Measurements from ENCODE around the gene GCNT3.

GCNT3 gene, protein sequence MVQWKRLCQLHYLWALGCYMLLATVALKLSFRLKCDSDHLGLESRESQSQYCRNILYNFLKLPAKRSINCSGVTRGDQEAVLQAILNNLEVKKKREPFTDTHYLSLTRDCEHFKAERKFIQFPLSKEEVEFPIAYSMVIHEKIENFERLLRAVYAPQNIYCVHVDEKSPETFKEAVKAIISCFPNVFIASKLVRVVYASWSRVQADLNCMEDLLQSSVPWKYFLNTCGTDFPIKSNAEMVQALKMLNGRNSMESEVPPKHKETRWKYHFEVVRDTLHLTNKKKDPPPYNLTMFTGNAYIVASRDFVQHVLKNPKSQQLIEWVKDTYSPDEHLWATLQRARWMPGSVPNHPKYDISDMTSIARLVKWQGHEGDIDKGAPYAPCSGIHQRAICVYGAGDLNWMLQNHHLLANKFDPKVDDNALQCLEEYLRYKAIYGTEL

DNA sequence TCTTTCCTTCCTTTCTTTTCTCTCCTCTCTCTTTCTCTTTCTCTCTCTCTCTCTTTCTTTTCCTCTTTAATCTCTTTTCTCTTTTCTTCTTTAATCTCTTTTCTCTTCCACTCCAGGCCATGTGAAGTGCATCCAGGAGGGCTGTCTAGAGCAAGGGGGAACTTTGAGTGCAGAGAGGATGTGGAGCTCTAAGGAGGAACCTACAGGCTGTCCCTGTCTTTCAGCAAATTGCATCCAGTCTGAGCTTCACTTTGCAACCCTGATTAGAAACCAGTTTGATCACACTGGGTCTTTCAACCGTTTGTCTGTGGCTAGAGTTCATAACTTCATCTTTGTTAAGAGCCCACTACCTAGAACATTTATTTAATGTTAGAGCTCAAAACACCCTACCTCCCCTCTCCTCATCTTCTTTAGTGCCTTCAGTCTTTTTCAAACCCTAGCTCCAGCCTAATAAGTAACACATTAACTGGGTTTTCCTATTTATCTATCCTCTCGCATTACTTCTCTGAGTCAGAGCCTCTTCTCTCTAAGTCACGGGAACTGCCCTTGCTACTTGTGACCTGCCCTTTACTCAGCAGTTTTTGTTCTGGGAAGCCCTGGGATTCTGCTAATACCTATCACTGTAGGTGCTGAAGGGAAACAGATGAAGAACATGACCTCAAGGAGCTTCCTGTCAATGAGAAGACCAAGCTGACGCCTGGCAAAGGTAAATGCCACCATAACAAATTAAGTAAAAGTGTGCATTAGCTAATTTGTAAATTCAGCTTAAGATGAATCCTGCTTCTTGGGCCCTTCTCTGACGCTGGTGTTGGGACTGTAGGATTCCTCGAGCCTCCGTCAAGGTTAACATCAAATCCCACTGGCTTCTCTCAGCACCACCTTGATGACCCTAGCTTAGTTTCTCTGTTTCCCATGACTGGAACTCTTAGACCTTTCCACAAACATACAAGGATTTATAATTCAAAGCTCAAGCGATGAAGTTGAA is at the start of gene GCNT3:
TSS of gene GCNT3 (plus strand) at position 508 of the 985 bp plus-strand sequence. CDS start 6,456 bp downstream, outside the sequence.
- no peak for DNase-seq

DNA sequence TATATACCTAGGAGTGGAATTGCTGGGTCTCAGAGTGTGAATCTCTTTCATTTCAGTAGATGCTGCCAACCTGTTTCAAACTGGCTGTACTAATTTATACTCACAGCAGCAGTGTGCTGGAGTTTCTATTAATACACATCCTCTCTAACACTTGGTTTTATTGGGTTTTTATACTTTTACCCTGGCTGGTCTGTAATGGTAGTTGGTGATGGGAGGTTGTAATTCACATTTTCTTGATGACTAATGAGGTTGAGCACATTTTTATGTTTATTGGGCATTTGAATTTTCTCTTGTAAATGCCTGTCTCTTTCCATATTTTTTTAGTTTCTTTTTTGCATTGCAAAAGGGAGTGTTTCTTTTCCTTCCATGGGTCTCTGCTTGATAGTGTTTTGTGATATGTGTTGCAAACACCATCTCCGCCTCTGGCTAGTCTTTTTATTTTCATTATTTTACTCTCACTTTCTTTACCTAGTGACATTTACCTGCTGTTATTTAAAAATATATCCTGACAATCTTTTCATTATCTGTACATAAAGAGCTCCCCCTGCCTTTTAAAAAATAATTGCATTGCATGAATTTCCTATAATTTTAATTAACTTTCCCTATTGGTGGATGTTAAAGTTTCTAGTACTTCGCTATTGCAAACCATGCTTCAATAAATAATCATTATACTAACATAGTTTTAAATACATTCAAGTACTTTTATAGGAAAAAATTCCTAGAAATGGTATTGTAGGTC is 49.0 kb upstream of the GCNT3 start:
- no peak for DNase-seq

DNA sequence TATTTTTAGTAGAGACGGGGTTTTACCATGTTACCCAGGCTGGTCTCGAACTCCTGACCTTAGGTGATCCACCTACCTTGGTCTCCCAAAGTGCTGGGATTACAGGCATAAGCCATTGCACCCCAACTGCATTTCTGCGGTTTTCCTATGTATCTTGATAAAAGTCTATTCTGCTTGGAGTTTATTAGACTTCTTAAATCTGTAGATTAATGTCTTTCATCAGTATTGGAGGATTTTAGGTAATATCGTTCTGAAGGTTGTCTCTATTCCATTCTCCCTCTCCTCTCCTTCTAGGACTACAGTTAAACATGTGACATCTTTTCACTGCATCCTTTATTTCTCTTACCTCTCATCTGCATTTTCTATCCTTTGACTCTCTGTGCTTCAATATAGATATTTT is 46.3 kb upstream of the GCNT3 start:
- no peak for DNase-seq

DNA sequence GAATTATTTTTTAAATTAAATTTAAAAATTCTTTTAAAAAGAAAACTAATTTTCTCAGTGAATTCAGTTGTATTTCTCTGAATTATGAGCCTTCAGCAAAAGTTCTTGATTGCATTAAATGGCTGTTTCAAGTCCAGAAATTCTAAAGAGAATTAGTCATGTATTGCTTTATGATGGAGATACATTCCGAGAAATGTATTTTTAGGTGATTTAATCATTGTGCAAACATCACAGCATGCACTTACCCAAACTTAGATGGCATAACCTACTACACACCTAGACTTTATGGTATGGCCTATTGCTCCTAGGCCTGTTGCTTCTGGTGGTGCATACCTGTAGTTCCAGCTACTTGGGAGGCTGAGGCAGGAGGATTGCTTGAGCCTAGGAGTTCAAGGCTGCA is 44.3 kb upstream of the GCNT3 start:
- no peak for DNase-seq

DNA sequence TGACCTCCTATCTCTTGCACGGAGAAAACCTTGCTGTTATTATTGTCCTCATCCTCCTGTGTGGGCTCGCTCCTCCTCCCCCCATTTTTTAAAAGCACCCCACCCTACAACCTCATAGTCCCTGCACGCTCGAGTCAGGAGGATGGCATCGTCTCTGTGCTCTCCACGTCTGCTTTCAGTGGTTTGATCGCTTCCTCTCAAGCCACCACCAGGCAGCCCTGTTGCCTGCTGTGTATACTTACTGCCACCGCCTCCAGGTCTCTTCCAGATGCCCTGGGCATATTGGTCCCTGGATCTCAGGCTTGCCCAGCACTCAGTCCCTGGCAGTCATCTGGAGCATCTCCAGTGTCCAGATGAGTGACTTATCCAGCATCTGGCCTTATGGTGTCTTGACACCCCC is 42.1 kb upstream of the GCNT3 start:
- no peak for DNase-seq

DNA sequence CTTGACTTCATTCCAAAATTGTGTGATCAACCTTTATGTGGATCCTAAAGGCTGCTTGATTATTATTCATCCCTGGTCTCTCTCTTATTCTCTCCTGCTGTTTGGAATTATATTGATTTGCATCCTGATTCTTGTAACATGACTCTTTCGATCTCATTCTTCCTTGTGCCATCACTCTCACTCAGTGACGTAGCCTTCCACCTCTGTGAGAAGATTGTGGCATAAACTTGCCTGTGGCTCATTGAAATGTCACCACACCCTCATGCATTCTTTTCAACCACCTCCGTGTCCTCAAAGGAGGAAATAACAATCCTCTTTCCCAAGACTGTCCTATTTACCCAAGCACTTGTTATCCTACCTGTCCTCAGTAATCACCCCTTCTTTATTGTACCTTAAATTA is 41.3 kb upstream of the GCNT3 start:
- no peak for DNase-seq

DNA sequence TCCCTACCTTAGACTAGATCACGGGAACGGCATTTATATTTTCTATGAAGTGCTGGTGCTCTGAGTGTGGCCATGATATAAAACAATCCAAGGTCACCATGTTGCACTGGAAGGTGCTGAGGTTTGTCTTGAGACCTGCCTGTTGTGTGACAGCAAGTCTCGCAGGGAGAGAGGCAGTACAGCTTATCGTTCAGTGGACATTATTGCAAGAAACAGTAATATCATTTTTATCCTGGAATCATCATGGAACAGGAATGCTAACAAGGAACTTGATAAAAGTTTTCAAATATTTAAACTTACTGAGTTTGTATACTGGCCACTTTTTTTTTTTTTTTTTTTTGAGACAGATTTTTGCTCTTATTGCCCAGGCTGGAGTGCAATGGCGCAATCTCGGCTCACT is 40.0 kb upstream of the GCNT3 start:
- no peak for DNase-seq

DNA sequence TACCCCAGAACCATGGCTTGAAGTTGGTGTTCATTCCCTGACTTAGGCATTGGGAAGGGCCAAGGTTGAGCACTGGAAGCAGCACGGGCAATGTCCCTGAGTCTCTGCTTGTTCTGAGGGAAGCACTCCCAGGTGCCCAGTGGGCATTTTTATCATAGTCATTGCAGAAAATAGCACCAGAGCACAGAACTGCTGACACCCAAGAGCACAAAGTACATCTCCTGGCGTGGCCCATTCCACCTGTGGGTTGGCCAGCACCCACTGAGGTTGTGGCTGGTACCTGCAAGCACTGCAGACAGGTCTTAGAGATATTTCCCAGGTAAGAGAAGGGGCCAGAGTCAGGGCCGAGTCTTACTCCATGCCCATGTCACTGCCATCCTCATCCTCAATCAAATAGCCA is 28.5 kb upstream of the GCNT3 start:
- no peak for DNase-seq

DNA sequence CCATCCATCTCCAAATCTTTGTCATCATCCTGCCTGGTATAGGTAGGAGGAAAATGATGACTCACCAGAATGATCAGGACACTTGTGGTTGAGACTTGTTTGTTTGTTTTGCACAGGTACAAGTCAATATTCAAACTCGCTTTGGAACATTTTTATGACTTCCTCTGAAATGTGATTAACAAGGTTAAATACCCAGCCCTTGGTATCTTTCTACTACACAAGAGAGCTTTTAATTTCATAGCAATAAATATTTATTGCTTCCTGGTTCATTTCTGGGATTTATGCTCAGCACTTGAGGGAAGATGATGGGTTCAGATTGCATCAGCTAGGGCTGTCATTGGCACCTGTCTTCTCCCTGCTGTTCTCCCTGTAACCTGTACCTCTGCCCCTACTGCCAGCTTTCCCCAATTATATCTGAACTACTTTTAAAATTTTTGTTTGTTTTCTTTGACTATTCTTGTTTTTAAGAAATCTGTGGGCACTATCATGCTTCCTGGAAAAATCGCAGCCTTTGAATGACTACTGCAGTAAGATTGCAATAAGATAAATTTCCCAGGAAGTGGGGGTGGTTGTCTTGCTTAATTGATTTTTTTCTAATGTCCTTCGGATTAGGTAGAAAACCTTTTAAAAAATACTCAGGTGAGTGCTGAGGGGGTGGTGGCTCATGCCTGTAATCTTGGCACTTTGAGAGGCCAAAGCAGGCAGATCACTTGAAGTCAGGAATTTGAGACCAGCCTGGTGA is 24.3 kb upstream of the GCNT3 start:
- no peak for DNase-seq

DNA sequence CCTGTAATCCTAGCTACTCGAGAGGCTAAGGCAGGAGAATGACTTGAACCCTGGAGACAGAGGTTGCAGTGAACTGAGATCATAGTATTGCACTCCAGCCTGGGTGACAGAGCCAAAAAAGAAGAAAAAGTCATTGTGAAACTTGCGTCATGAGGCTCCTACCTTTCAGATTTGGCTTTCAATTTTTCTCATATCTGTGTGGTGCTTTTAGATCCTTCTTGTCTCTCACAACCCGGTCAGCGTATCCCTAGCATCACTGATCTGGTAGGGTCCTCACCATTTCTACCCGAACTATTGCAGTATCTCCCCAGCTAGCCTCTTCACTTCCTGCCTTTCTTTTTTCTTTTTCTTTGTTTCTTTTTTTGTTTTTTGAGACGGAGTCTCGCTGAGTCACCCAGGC is 21.6 kb upstream of the GCNT3 start:
- peak; percentile 6 for DNase-seq

DNA sequence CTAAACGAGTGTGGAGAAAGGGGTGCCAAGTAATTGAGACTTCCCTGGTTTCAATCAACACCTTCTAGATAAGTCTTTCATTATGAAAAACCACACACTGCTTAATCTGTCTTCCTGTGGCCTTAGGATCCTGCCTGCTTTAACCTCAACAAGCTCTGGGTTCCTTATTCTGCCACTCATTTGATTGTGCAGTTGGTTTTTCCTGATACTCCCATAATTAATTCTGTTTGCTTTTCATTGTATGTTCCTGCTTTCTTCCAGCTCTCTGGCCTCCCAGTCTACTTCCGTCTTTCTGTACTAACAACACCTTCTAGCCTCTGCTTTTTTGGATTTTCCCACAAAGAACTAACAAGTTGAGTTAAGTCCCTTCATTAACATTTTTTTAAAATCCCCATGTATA is 20.2 kb upstream of the GCNT3 start:
- no peak for DNase-seq

DNA sequence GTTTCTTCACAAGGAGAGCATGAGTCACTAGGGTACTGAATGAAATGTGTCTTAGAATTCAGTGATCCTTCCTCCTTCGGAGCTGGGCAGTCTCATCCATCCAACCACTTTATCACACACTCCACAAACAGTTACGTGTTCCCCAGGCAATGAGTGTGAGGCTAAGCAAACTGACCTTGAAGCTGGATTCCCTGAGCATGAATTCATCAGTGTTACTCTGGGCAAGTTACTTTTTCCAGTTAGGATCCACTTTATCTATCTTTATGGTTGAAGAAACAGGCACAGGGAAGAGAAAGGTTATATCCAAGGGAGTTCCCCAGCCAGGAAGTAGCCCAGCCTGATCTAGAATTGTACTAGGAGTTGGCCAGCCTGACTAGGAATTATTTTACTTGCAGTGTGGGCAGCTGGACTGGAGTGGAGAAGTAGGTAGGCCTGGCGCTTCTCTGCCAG is 17.1 kb upstream of the GCNT3 start:
- DNase-seq = no peak

DNA sequence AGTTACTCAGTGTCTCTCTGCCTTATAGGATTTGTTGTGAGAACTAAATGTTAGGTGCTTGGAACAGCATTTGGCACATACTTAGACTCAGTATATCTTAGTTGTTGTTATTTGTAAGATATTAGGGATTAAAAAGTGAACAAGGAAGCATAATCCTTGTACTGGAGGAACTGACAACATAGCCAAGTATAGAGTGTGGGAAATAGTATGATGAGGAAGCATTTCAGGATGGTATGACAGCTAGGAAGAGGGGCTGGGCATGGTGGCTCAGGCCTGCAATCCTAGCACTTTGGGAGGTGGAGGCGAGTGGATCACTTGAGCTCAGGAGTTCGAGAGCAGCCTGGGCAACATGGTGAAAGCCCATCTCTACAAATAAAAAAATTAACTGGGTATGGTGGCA is 16.6 kb upstream of the GCNT3 start:
- no peak for DNase-seq

DNA sequence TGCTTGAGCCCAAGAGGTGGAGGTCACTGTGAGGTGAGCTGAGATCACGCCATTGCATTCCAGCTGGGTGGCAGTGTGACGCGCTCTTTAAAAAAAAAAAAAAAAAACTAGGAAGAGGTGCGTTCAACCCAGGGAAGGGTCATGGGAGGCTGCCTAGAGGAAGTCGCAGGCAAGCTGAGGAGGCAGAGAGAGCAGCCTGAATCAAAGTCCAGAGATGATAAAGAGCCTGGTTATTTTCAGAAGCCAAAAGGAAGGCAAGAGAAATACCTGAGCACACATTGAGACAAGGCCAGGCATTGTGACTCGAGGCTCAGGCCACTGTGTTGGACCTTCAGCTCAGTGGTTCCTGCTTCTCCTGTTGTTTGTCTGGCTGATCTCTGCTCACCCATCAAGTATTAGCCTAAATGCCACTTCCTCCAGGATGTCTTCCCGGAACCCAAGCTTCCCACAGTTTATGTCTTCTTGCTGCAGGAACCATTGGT is 16.1 kb upstream of the GCNT3 start:
- no peak for DNase-seq

DNA sequence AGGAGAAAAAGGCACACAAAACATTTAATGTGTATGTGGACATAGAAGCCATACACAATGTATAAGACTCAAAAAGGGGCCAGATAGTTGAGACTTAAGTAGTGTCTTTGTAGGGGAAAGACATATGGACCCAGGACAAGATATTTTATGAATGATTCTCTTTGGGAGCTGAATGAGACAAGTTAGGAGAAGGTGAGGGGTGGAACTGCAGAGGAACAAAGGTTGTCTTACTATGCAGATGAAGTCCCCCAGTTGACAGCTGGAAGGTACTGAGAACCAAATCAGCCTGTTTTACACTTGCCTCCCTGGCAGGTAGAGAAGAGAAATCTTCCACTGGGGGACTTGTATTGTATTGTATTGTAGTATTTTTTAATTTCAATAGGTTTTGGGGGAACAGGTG is 14.9 kb upstream of the GCNT3 start:
- DNase-seq = no peak

DNA sequence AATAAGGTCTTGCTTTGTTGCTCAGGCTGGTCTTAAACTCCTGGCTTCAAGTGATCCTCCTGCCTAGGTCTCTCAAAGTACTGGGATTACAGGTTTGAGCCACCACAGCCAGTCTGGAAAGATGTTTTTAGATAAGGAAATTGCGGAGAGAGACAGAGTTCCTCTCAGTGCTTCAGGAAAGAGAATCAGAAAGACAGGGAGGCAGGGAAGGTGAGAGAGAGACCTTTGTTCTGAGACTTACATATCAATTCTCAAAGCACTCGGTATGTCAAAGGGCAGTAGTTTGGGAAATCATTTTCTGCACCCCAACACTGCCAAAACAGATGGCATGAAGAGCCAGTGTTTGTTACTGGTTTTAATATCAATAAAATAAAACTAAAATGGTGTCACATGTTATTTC is 13.1 kb upstream of the GCNT3 start:
- DNase-seq = no peak

DNA sequence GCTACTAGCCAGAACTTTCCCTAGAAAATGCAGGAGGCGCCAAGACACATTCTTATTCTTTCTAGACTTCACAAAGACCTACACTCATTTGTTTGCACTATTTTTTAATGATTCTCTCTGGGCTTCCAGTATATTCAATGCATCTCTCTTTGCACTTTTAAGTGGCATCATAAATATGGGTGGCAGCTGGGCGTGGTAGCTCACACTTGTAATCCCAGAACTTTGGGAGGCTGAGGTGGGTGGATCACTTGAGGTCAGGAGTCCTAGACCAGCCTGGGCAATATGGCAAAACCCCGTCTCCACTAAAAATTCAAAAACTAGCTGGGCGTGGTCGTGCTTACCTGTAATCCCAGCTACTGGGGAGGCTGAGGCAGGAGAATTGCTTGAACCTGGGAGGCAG is 5.6 kb upstream of the GCNT3 start:
- DNase-seq = no peak

DNA sequence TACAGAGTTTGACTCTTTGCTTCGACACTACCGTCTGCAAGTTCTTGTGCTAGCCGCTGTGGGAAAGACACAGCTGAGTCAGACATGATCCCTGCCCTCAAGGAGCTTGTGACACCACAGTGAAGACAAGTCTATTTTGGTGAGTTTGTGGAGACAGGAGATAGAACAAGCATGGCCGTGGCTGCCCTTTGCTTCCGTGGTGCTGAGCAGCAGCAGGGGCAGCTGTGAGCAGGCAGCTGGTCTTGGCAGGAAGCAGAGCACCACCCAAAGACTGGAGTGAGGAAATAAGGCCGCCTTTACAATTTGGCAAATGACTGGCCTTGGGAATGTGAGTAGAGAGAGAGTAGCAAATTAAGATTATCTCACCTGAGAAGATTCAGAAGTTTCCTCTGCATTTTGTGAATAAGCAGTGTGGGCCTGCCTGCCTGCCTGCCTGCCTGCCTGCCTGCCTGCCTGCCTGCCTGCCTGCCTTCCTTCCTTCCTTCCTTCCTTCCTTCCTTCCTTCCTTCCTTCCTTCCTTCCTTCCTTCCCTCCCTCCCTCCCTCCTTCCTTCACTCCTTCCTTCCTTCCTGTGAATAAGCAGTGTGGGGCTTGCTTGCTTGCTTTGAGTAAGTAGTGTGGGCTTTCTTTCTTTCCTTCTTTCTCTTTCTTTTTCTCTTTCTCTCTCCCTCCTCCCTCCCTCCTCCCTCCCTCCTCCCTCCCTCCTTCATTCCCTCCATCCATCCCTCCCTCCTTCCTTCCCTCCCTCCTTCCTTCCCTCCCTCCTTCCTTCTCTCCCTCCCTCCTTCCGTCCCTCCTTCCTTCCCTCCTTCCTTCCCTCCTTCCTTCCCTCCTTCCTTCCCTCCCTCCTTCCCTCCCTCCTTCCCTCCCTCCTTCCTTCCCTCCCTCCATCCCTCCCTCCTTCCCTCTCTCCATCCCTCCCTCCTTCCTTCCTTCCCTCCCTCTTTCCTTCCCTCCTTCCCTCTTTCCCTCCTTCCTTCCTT is 1.6 kb upstream of the GCNT3 start:
- no peak for DNase-seq

DNA sequence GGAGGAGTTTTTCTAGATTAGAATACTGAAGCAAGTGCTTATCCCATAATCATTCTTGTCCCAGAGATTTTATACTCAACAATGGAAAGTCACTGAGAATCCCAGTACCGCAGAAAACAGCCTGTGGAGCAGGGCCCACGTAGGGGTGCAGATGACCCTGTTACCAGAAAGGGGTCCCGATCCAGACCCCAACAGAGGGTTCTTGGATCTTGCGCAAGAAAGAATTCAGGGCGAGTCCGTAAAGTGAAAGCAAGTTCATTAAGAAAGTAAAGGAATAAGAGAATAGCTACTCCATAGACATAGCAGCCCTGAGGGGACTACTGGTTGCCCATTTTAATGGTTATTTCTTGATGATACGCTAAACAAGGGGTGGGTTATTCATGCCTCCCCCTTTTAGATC is 2.6 kb downstream of the GCNT3 start:
- DNase-seq = no peak

DNA sequence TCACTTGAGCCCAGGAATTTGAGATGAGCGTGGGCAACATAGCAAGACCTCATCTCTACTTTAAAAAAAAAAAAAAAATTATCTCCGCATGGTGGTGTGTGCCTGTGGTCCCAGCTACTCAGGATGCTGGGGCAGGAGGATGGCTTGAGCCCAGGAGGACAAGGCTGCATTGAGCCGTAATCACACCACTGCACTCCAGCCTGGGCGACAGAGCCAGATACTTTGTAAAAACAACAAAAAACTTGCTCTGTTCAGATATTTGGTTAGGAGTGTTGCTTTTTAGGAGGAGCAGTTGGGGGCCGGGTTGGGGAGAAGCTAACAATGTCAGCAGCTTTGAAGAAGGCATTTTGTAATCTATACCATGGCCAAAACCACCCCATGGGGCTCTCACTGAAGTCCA is 4.1 kb downstream of the GCNT3 start:
- DNase-seq = no peak

DNA sequence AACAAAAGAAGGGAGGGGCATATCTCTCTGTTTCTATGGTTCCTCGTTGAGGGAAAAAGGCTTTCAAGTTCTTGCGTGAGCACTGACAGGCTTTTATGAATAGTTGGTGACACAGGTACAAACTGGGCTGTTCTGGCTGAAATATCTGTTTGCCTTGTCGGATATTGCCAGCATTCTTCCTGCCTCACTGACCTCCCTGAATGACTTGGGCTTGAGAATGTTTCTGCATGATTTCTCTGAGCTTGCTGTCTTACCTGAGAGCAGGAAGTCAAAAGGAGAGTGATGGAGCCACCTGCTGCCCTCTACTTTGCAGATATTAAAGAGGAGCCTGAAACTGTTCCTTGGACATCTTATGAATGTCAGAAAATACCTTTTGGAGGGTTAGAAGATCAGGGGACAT is 4.8 kb downstream of the GCNT3 start:
- DNase-seq = no peak

Measured in stimulated activated CD4-positive, alpha-beta T cell treated with anti-CD3 and anti-CD28 coated beads, Interleukin-4, amount 100 ng/mL, for 24 hours (primary cell).